SH-SY5Y (cell line): ENCODE measurements around the gene HOXB6.

Experiments
- GATA2 ChIP-seq: IDR thresholded peaks from 2 replicates; pipeline ENCODE4 v1.6.1; 2011; ENCODE audit warnings: mild to moderate bottlenecking, low read depth, low read length
- GATA3 ChIP-seq: IDR thresholded peaks from 2 replicates; pipeline ENCODE4 v1.6.1; 2011; ENCODE audit warnings: low read depth, mild to moderate bottlenecking, low read length, moderate library complexity

- TF ChIP-seq GATA3 (no peak), GATA2 (no peak)
Observed at GRCh38 chr17:48576479-48577309, 28.1 kb downstream of the HOXB6 start.
